Activated CD8-positive, alpha-beta T cell treated with anti-CD3 and anti-CD28 coated beads for 36 hours (primary cell): ENCODE data around the gene ANKDD1B. TPM values are rescaled to one million over a fixed set of nuclear protein-coding genes. Genes with fewer than 3 reads are reported as not detected.
"Not testable (repeated sequence)": the region's sequence is repeated elsewhere in the genome, so short reads cannot be mapped to it uniquely, and the experiment has no call there.

Source experiments
- ATAC-seq: fragments of 200-7000 bp; cut with Tn5 transposase; one replicate; pipeline ENCODE4 v1.10.0; 2021; ENCODE audit warnings: mild to moderate bottlenecking, moderate library complexity
- CTCF ChIA-PET: fragments of 350-600 bp; sonication (Branson Sonifier 250); formaldehyde crosslinking; loops from one replicate; lab custom pipeline; 2021; ENCODE audit warnings: antibody characterized with exemption; lab: Charles Lee
- POLR2A ChIA-PET: fragments of 350-600 bp; sonication (Branson Sonifier 250); formaldehyde crosslinking; loops from one replicate; lab custom pipeline; 2021; ENCODE audit warnings: antibody characterized with exemption; lab: Charles Lee
- DNase-seq: peaks from one replicate; pipeline ENCODE4 v3.0.0-alpha.2; 2020
- H3K27ac Mint-ChIP-seq: one replicate; pipeline ENCODE4 v1.8.0; 2021; ENCODE audit warnings: mild to moderate bottlenecking, mixed read lengths
- H3K27me3 Mint-ChIP-seq: one replicate; pipeline ENCODE4 v1.8.0; 2021; ENCODE audit warnings: mixed read lengths
- H3K36me3 Mint-ChIP-seq: one replicate; pipeline ENCODE4 v1.8.0; 2021; ENCODE audit warnings: low read depth, mixed read lengths
- H3K4me1 Mint-ChIP-seq: one replicate; pipeline ENCODE4 v1.8.0; 2021; ENCODE audit warnings: low read depth, mixed read lengths
- H3K4me3 Mint-ChIP-seq: one replicate; pipeline ENCODE4 v1.8.0; 2021; ENCODE audit warnings: mild to moderate bottlenecking, moderate library complexity, mixed read lengths
- H3K9me3 Mint-ChIP-seq: one replicate; pipeline ENCODE4 v1.8.0; 2021; ENCODE audit warnings: mixed read lengths
- intact Hi-C: fragments of 100-400 bp; cut with micrococcal nuclease; formaldehyde crosslinking; loops from one replicate; pipeline ENCODE4 v1.10.0; 2022
- total RNA-seq, 2 experiments: library from RNA; stranded (reverse); gene quantifications; one replicate each; pipeline ENCODE4 v1.2.3, GENCODE V29; 2021
- TF ChIP-seq, protein P1 (sequence below): fragments of 200-600 bp; IDR thresholded peaks from one replicate; pipeline ENCODE4 v1.8.0; 2022; ENCODE audit warnings: antibody characterized with exemption, mild to moderate bottlenecking

ANKDD1B gene
- total RNA-seq, 2 experiments from 2014 or later, result not detected

GRCh38 chr5:75690669-75691068, 79.4 kb downstream of the ANKDD1B start:
- DNase-seq (peak; percentile 33), ATAC-seq (peak; percentile 39)
- TF ChIP-seq, protein P1, sequence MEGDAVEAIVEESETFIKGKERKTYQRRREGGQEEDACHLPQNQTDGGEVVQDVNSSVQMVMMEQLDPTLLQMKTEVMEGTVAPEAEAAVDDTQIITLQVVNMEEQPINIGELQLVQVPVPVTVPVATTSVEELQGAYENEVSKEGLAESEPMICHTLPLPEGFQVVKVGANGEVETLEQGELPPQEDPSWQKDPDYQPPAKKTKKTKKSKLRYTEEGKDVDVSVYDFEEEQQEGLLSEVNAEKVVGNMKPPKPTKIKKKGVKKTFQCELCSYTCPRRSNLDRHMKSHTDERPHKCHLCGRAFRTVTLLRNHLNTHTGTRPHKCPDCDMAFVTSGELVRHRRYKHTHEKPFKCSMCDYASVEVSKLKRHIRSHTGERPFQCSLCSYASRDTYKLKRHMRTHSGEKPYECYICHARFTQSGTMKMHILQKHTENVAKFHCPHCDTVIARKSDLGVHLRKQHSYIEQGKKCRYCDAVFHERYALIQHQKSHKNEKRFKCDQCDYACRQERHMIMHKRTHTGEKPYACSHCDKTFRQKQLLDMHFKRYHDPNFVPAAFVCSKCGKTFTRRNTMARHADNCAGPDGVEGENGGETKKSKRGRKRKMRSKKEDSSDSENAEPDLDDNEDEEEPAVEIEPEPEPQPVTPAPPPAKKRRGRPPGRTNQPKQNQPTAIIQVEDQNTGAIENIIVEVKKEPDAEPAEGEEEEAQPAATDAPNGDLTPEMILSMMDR, result no peak
- Mint-ChIP-seq H3K4me1 (peaks cover 2% of the 10 kb centered on the region), H3K27ac (no peak overlapping the region), H3K4me3 (no peak overlapping the region), H3K9me3 (no peaks in the 10 kb centered on the region), H3K27me3 (no peaks in the 10 kb centered on the region), H3K36me3 (peaks cover 15% of the 10 kb centered on the region)
- intact Hi-C loops, result no loop called here
- CTCF ChIA-PET, result interaction anchor here (1.0 kb wide), 1 partner anchor 9 kb away, joined by 3 read pairs; no protein-coding TSS in a partner anchor
- POLR2A ChIA-PET, result no interaction called here

DNA sequence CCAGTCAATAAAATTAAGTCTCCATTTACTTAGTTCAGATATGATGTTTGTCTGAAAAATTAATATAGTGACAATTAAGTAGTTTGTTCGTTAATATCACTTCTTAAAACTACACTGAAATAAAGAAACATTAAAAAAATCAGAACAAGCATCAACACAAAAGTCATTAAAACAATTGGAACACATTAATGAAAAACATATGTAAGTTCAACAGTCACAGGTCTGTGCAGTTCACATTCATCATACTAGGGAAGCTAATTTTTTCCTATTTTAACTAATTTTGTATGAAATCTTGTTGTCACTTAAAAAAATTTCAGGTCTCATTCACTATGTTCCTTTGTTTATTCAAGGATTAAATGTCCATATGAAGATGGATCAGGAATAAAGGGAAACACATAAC, 83.5 kb downstream of the ANKDD1B start:
- POLR2A ChIA-PET, result no interaction called here
- no peak for DNase-seq

GRCh38 chr5:75695472-75696351, 84.5 kb downstream of the ANKDD1B start:
- H3K9me3 Mint-ChIP-seq, POLR2A ChIA-PET, DNase-seq, H3K4me3 Mint-ChIP-seq, intact Hi-C loops, CTCF ChIA-PET, ATAC-seq, H3K27ac Mint-ChIP-seq, H3K27me3 Mint-ChIP-seq, H3K4me1 Mint-ChIP-seq: not testable (repeated sequence)
- H3K36me3 Mint-ChIP-seq, result peaks cover 22% of the 10 kb centered on the region

More for the DNA sequence above, 83.5 kb downstream of the ANKDD1B start:
- no peaks in the 10 kb centered on the region for H3K9me3 Mint-ChIP-seq
- no peak overlapping the region for H3K4me3 Mint-ChIP-seq
- intact Hi-C loops, result no loop called here
- H3K36me3 Mint-ChIP-seq, result peaks cover 21% of the 10 kb centered on the region
- H3K27me3 Mint-ChIP-seq, result no peaks in the 10 kb centered on the region
- H3K4me1 Mint-ChIP-seq, result peaks cover 5% of the 10 kb centered on the region
- CTCF ChIA-PET, result interaction anchor here (0.7 kb wide), 1 partner anchor 611 kb away, joined by 3 read pairs; no protein-coding TSS in a partner anchor
- TF ChIP-seq, protein P1, result no peak
- no peak for ATAC-seq
- H3K27ac Mint-ChIP-seq, result no peak overlapping the region

GRCh38 chr5:75701856-75702255, 90.6 kb downstream of the ANKDD1B start:
- Mint-ChIP-seq H3K4me1 (peaks cover 9% of the 10 kb centered on the region), H3K4me3 (no peak overlapping the region), H3K36me3 (peaks cover 36% of the 10 kb centered on the region), H3K27ac (no peak overlapping the region), H3K9me3 (no peaks in the 10 kb centered on the region), H3K27me3 (no peaks in the 10 kb centered on the region)
- TF ChIP-seq, protein P1, result no peak
- POLR2A ChIA-PET, result interaction anchor here (1.1 kb wide), 1 partner anchor 13 kb away, joined by 4 read pairs; no protein-coding TSS in a partner anchor
- ATAC-seq, result no peak
- intact Hi-C loops, result no loop called here
- CTCF ChIA-PET, result no interaction called here
- DNase-seq, result no peak

- intact Hi-C loops, result no loop called here
- CTCF ChIA-PET, result no interaction called here
- Mint-ChIP-seq H3K27ac (no peak overlapping the region), H3K9me3 (no peaks in the 10 kb centered on the region), H3K36me3 (peaks cover 33% of the 10 kb centered on the region), H3K4me1 (peaks cover 11% of the 10 kb centered on the region), H3K27me3 (no peaks in the 10 kb centered on the region), H3K4me3 (no peak overlapping the region)
- ATAC-seq (no peak), DNase-seq (no peak)
- POLR2A ChIA-PET, result no interaction called here
- TF ChIP-seq, protein P1, result no peak
Measured at GRCh38 chr5:75706016-75706415, 94.8 kb downstream of the ANKDD1B start.
